ENCODE data around the gene TLDC2.
"Not testable (repeated sequence)": the region's sequence is repeated elsewhere in the genome, so short reads cannot be mapped to it uniquely, and the experiment has no call there.

Gene TLDC2

DNA sequence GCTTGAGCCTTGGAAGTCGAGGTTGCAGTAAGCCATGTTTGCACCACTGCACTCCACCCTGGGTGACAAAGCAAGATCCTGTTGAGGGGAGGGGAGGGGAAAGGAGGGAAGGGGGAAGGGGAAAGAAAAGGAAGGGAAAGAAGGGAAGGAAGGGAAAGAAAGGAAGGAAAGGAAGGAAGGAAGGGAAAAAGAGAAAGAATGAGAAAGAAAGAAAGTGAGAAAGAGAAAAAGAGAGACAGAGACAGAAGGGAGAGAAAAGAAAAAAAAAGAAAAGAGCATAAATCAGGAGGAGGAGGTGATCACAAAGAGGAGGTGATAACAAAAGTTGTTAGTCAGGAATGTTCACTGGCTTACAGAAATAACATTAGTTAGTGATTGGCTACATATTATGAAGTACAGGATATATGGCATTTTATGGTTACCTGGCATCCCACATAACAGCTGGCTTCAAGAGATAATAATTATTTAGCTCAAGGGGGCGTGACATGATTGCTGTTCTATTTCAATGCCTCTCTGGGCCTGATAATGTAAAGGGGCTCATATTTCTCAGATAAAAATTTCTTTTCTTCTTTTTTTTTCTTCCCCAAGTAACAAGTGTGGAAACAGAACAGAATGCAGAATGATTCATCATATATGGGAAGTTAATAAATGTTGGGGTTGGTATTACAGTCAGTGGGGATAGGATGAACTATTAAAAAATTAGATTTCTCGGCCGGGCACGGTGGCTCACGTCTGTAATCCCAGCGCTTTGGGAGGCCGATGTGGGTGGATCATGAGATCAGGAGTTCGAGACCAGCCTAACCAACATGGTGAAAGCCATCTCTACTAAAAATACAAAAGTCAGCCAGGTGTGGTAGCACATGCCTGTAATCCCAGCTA is 48.5 kb downstream of the TLDC2 start:
- no peaks in the 10 kb centered on the region for H3K9me3 ChIP-seq (ENCODE audit: control insufficient read depth, insufficient read depth, low read length)
- 0 out of 2 replicates have a peak, but pooled peaks cover 3% of the 10 kb centered on the region for H3K4me1 ChIP-seq (ENCODE audit: insufficient read depth, low read length)
- no peak overlapping the region for H3K9ac ChIP-seq (ENCODE audit: low read depth, low read length)
- H3K36me3 ChIP-seq (ENCODE audit: insufficient read depth, low read length), result no peaks in the 10 kb centered on the region; the same call in 1 of the 2 replicates

DNA sequence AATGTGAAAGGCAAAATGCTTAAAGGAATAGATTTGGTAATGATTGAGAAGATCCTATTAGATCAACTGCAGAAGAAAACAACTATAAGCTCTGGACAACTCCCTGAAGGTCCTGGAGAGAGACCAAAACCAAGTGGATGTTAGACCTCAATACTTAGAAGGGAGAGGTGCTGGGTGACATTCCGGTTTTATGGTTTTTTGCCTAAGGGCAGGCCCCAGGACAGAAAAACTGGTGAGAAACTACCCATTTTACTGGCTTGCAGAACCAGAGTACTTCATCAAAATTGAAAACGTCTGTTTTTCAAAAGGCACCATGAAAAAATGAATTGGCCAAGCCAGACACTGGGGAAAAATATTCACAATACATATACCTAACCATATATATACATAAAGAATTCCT is 49.3 kb downstream of the TLDC2 start:
- Histone ChIP-seq H3K9me3 (ENCODE audit: control insufficient read depth, insufficient read depth, low read length) (no peaks in the 10 kb centered on the region), H3K4me1 (ENCODE audit: insufficient read depth, low read length) (0 out of 2 replicates have a peak, but pooled peaks cover 3% of the 10 kb centered on the region), H3K36me3 (ENCODE audit: insufficient read depth, low read length) (no peaks in the 10 kb centered on the region; the same call in 1 of the 2 replicates), H3K9ac (ENCODE audit: low read depth, low read length) (no peak overlapping the region)

DNA sequence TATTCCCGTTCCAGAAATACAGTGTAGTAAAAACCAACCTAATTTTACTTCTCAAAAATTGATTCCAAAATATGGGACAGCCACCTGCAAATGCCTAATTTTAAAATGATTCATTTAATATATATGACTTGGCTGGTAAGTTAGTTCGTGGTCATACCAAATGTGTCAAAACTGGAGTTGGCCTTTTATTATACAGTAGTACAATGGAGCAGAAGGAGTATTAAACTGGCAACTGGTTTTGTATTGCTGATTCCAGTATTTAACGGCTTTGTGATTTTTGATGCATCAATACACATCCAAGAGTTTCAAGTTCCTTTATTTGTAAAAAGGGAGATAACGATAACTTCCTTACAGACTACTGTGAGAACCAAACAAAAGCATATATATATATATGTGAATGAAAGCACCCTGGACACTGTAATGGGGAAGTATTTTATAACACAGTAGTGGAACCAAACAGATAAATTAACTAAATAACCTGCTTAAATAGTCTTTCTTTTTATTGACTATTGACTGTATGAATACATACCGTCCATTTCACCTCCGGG is 50.8 kb downstream of the TLDC2 start:
- Histone ChIP-seq H3K9ac (ENCODE audit: low read depth, low read length) (no peak overlapping the region), H3K36me3 (ENCODE audit: insufficient read depth, low read length) (no peaks in the 10 kb centered on the region; the same call in 1 of the 2 replicates), H3K4me1 (ENCODE audit: insufficient read depth, low read length) (0 out of 2 replicates have a peak, but pooled peaks cover 3% of the 10 kb centered on the region), H3K9me3 (ENCODE audit: control insufficient read depth, insufficient read depth, low read length) (no peaks in the 10 kb centered on the region)

DNA sequence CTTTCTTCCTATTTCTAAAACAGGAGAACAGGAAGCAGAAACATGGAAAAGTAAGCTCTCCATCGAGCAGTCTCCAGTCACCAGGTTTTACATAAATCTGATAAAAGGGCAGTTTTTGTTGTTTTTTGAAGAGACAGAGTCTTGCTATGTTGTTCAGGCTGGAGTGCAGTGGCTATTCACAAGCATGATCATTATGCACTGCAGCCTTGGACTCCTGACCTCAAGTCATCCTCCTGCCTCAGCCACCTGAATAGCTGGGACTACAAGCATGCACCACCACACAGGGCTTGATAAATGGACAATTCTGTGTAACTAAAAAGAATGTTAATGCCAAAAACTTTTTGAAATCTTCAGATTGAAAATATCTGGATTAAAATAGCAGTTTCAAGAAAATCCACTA is 51.8 kb downstream of the TLDC2 start:
- H3K36me3 ChIP-seq (ENCODE audit: insufficient read depth, low read length), result no peaks in the 10 kb centered on the region; the same call in 1 of the 2 replicates
- no peaks in the 10 kb centered on the region for H3K9me3 ChIP-seq (ENCODE audit: control insufficient read depth, insufficient read depth, low read length)
- 0 out of 2 replicates have a peak, but pooled peaks cover 3% of the 10 kb centered on the region for H3K4me1 ChIP-seq (ENCODE audit: insufficient read depth, low read length)
- no peak overlapping the region for H3K9ac ChIP-seq (ENCODE audit: low read depth, low read length)

DNA sequence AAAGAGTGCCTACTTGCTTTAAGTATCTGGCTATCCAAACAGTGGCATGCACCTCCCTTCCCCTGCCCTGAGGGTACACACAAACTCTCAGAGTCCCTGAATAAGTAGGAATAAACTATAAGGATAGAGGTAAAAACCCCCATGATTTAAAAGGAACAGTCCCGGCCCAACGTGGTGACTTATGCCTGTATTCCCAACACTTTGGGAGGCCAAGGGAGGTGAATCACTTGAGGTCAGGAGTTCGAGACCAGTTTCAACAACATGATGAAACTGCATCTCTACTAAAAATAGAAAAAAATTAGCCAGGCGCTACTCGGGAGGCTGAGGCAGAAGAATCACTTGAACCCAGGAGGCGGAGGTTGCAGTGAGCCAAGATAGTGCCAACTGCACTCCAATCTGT is 53.4 kb downstream of the TLDC2 start:
- Histone ChIP-seq H3K36me3 (ENCODE audit: insufficient read depth, low read length) (no peaks in the 10 kb centered on the region; the same call in 1 of the 2 replicates), H3K9ac (ENCODE audit: low read depth, low read length) (no peak overlapping the region), H3K4me1 (ENCODE audit: insufficient read depth, low read length) (no peaks in the 10 kb centered on the region), H3K9me3 (ENCODE audit: control insufficient read depth, insufficient read depth, low read length) (no peaks in the 10 kb centered on the region)

DNA sequence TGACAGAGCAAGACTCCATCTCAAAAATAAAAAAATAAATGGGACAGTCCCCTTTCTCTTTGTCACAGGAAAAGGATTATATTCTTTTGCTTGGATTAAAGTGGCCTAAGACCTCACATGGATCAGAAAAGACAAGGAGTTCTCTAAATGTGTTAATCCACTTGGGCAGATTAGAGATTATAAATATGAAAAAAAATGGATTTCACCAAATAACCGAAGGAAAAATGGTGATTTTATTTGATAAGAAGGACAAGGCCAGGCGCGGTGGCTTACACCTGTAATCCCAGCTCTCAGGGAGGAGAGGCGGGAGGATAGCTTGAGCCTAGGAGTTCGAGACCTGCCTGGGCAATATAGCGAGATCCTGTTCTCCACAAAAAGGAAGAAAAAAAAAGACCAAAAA is 53.8 kb downstream of the TLDC2 start:
- H3K4me1 ChIP-seq (ENCODE audit: insufficient read depth, low read length), result no peaks in the 10 kb centered on the region
- H3K36me3 ChIP-seq (ENCODE audit: insufficient read depth, low read length), result no peaks in the 10 kb centered on the region; the same call in 1 of the 2 replicates
- no peak overlapping the region for H3K9ac ChIP-seq (ENCODE audit: low read depth, low read length)
- H3K9me3 ChIP-seq (ENCODE audit: control insufficient read depth, insufficient read depth, low read length), result no peaks in the 10 kb centered on the region

DNA sequence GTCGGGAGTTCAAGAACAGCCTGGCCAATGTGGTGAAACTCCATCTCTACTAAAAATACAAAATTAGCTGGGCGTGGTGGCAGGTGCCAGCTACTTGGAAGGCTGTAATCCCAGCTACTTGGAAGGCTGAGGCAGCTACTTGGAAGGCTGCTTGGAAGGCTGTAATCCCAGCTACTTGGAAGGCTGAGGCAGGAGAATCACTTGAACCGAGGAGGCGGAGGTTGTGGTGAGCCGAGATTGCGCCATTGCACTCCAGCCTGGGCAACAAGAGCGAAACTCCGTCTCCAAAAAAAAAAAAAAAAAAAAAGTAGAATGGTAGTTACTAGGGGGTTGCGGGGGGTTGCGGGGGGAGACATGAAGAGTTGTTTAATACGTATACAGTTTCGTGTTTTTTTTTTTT is 56.1 kb downstream of the TLDC2 start:
- H3K4me1 ChIP-seq (ENCODE audit: insufficient read depth, low read length); H3K9ac ChIP-seq (ENCODE audit: low read depth, low read length); H3K36me3 ChIP-seq (ENCODE audit: insufficient read depth, low read length); H3K9me3 ChIP-seq (ENCODE audit: control insufficient read depth, insufficient read depth, low read length): not testable (repeated sequence)

DNA sequence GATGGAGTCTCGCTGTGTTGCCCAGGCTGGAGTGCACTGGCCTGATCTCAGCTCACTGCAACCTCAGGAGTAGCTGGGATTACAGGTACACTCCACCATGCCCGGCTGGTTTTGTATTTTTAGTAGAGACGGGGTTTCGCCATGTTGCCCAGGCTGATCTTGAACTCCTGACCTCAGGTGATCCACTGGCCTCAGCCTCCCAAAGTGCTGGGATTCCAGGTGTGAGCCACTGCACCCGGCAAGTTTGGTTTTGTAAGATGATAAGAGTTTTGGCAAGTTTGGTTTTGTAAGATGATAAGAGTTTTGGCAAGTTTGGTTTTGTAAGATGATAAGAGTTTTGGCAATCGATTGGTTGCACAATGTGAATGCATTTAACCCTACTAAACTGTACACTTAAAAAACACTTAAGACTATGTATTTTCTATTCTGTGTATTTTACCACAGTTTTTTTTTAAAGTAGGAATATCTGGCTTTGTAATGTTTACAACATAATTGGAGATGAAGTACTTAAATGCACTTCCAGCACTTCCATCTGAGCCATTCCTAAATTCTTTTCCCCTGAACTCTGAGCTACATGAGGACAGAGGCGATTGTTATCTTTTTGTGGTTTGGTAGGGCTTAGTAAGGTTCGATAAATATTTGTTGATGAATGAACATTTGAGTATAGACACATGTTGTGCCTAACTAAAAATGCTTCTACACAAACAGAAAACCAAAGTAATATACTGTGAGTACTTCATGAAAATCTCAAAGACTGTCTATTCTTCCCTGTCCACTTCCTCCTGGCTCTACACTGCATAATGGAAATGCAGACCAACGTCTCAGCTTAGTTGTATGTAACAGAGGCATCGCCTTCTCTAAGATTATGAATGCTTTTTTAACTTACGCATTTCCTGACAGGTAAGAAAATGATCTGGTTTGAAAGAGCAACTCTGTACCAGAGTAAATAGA is 56.8 kb downstream of the TLDC2 start:
- no peaks in the 10 kb centered on the region; the same call in 1 of the 2 replicates for H3K36me3 ChIP-seq (ENCODE audit: insufficient read depth, low read length)
- H3K9ac ChIP-seq (ENCODE audit: low read depth, low read length), result no peak overlapping the region
- H3K9me3 ChIP-seq (ENCODE audit: control insufficient read depth, insufficient read depth, low read length), result no peaks in the 10 kb centered on the region
- no peaks in the 10 kb centered on the region for H3K4me1 ChIP-seq (ENCODE audit: insufficient read depth, low read length)

DNA sequence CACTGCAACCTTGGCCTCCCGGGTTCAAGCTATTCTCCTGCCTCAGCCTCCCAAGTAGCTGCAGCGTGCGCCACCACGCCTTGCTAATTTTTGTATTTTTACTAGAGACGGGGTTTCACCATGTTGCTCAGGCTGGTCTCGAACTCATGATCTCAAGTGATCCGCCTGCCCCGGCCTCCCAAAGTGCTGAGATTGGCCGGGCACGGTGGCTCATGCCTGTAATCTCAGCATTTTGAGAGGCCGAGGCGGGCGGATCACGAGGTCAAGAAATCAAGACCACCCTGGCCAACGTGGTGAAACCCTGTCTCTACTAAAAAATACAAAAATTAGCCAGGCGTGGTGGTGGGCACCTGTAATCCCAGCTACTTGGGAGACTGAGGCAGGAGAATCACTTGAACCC is 57.6 kb downstream of the TLDC2 start:
- not testable (repeated sequence) for H3K9ac ChIP-seq (ENCODE audit: low read depth, low read length); H3K4me1 ChIP-seq (ENCODE audit: insufficient read depth, low read length); H3K36me3 ChIP-seq (ENCODE audit: insufficient read depth, low read length); H3K9me3 ChIP-seq (ENCODE audit: control insufficient read depth, insufficient read depth, low read length)

DNA sequence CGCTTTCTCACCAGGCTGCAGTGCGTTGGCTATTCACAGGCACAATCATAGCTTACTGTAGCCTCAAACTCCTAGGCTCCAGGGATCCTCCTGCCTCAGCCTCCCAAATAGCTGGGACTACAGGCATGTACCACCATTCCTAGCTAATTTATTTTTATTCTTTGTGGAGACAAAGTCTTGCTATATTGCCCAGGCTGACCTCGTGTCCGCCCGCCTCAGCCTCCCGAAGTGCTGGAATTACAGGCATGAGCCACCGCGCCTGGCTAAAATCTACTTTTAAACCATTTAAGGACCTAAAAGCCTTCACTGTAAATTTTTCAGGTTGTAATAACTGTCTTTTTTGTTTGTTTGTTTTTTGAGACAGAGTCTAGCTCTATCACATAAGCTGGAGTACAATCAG is 60.4 kb downstream of the TLDC2 start:
- Histone ChIP-seq H3K4me1 (ENCODE audit: insufficient read depth, low read length) (no peaks in the 10 kb centered on the region), H3K9ac (ENCODE audit: low read depth, low read length) (no peak overlapping the region), H3K9me3 (ENCODE audit: control insufficient read depth, insufficient read depth, low read length) (no peaks in the 10 kb centered on the region), H3K36me3 (ENCODE audit: insufficient read depth, low read length) (no peaks in the 10 kb centered on the region; the same call in 1 of the 2 replicates)

DNA sequence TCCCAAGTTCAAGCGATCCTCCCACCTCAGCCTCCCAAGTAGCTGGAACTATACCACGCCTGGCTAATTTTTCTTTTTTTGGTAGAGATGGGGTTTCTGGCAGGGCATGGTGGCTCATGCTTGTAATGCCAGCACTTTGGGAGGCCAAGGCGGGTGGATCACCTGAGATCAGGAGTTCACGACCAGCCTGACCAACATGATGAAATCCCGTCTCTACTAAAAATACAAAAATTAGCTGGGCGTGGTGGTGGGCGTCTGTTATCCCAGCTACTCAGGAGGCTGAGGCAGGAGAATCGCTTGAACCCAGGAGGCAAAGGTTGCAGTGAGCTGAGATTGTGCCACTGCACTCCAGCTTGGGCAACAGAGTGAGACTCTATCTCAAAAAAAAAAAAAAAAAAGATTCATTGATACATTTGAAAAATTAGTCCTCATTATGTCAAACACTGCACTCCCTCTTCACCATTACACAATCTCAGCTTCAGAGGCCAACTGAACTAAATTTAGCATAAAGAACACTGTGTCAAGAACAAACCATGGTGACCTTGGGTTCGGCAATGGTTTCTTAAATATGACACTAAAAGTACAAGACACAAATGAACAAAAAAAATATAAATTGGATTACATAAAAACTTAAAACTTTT is 60.9 kb downstream of the TLDC2 start:
- not testable (repeated sequence) for H3K4me1 ChIP-seq (ENCODE audit: insufficient read depth, low read length); H3K9me3 ChIP-seq (ENCODE audit: control insufficient read depth, insufficient read depth, low read length); H3K9ac ChIP-seq (ENCODE audit: low read depth, low read length); H3K36me3 ChIP-seq (ENCODE audit: insufficient read depth, low read length)

DNA sequence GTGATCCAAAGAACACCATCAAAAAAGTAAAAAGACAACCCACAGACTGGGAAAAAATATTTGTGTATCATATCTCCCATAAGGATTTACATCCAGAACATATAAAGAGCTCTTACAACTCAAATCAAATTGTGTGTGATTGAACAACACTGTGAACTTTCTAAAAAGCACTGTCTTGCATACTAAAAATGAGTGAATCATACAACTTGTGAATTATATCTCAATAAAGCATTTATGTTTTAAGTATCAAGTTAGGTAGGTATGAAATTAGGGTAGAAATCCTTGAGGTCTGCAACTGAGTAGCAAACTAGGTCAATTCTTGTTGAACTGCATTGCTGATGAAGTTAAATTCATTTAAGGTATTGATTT is 61.4 kb downstream of the TLDC2 start:
- Histone ChIP-seq H3K4me1 (ENCODE audit: insufficient read depth, low read length) (no peaks in the 10 kb centered on the region), H3K36me3 (ENCODE audit: insufficient read depth, low read length) (no peaks in the 10 kb centered on the region; the same call in 1 of the 2 replicates), H3K9me3 (ENCODE audit: control insufficient read depth, insufficient read depth, low read length) (no peaks in the 10 kb centered on the region), H3K9ac (ENCODE audit: low read depth, low read length) (no peak overlapping the region)

DNA sequence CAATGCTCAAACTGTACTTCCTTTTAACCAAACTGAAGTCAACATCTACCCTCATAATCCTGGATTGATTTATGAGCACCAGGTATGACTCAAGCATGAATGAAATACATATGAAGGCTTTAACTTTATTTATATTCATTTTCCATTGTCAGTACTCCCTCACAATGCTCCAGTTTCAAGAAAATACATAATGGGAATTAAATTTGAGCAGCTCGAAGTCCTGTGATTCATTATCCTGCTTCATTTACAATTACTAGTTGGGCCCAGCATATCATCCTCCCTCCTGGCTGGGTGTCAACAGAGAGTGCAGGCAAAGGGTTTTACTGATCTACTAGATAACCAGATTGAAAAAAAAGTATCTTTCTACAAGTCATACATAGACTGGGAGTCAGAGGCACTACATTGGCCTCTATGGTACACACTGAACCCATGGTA is 65.5 kb downstream of the TLDC2 start:
- H3K4me1 ChIP-seq (ENCODE audit: insufficient read depth, low read length), result peaks cover 2% of the 10 kb centered on the region
- H3K9ac ChIP-seq (ENCODE audit: low read depth, low read length), result no peak overlapping the region
- no peaks in the 10 kb centered on the region for H3K9me3 ChIP-seq (ENCODE audit: control insufficient read depth, insufficient read depth, low read length)
- no peaks in the 10 kb centered on the region; the same call in 1 of the 2 replicates for H3K36me3 ChIP-seq (ENCODE audit: insufficient read depth, low read length)

Measured in ES-I3 (cell line).